ENCODE measurements around the gene EVI5. TPM values are rescaled to one million over a fixed set of nuclear protein-coding genes. Genes with fewer than 3 reads are reported as not detected.

The EVI5 gene
- total RNA-seq, 2 donors from 2014 or later, result 20.8 to 29.0 TPM

- H3K9me3 Mint-ChIP-seq, result no peaks in the 10 kb centered on the region
- no peak overlapping the region for H3K4me3 ChIP-seq (ENCODE audit: low read length)
- no peaks in the 10 kb centered on the region for H3K9me3 ChIP-seq (ENCODE audit: control insufficient read depth, low read length)
- H3K4me3 Mint-ChIP-seq, result no peak overlapping the region
- no peak overlapping the region for H3K9ac ChIP-seq (ENCODE audit: extremely low read depth, low read length, poor library complexity, severe bottlenecking)
- H3K36me3 ChIP-seq (ENCODE audit: control insufficient read depth, insufficient read depth, low read length), result no peaks in the 10 kb centered on the region
- H3K36me3 Mint-ChIP-seq (ENCODE audit: low read depth), result no peaks in the 10 kb centered on the region
- no peak overlapping the region for H3K27ac Mint-ChIP-seq
- no peak for DNase-seq
- peaks cover 10% of the 10 kb centered on the region for H3K4me1 Mint-ChIP-seq
- H3K27me3 ChIP-seq (ENCODE audit: control insufficient read depth, insufficient read depth, low read length, poor library complexity, severe bottlenecking), result no peaks in the 10 kb centered on the region
- no peaks in the 10 kb centered on the region for H3K27me3 Mint-ChIP-seq (ENCODE audit: insufficient read depth)
- TF ChIP-seq, protein P1, sequence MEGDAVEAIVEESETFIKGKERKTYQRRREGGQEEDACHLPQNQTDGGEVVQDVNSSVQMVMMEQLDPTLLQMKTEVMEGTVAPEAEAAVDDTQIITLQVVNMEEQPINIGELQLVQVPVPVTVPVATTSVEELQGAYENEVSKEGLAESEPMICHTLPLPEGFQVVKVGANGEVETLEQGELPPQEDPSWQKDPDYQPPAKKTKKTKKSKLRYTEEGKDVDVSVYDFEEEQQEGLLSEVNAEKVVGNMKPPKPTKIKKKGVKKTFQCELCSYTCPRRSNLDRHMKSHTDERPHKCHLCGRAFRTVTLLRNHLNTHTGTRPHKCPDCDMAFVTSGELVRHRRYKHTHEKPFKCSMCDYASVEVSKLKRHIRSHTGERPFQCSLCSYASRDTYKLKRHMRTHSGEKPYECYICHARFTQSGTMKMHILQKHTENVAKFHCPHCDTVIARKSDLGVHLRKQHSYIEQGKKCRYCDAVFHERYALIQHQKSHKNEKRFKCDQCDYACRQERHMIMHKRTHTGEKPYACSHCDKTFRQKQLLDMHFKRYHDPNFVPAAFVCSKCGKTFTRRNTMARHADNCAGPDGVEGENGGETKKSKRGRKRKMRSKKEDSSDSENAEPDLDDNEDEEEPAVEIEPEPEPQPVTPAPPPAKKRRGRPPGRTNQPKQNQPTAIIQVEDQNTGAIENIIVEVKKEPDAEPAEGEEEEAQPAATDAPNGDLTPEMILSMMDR (conservative IDR thresholded peaks at IDR 0.05), result no peak
- no peak overlapping the region for H3K27ac ChIP-seq (ENCODE audit: low read depth, low read length)
- H3K4me1 ChIP-seq (ENCODE audit: control insufficient read depth, insufficient read depth, low read length), result no peaks in the 10 kb centered on the region
These were observed 12.4 kb upstream of the EVI5 start for GRCh38 chr1:92797297-92797696.

- Mint-ChIP-seq H3K27me3 (ENCODE audit: insufficient read depth) (no peaks in the 10 kb centered on the region), H3K9me3 (no peaks in the 10 kb centered on the region), H3K27ac (no peak overlapping the region), H3K36me3 (ENCODE audit: low read depth) (no peaks in the 10 kb centered on the region), H3K4me3 (no peak overlapping the region), H3K4me1 (peaks cover 22% of the 10 kb centered on the region)
- H3K27ac ChIP-seq (ENCODE audit: low read depth, low read length), result no peak overlapping the region
- DNase-seq, result no peak
- no peaks in the 10 kb centered on the region for H3K36me3 ChIP-seq (ENCODE audit: control insufficient read depth, insufficient read depth, low read length)
- WGBS, 2 experiments (ENCODE audit: insufficient coverage in 1 of 2, insufficient read length in 1 of 2), result 98% methylated on average over 4 of the region's 4 CpGs; no CpG with 5 or more reads in 1 of the 2 experiments
- no peak overlapping the region for H3K4me3 ChIP-seq (ENCODE audit: low read length)
- no peaks in the 10 kb centered on the region for H3K4me1 ChIP-seq (ENCODE audit: control insufficient read depth, insufficient read depth, low read length)
- H3K9ac ChIP-seq (ENCODE audit: extremely low read depth, low read length, poor library complexity, severe bottlenecking), result no peak overlapping the region
- no peaks in the 10 kb centered on the region for H3K9me3 ChIP-seq (ENCODE audit: control insufficient read depth, low read length)
- no peaks in the 10 kb centered on the region for H3K27me3 ChIP-seq (ENCODE audit: control insufficient read depth, insufficient read depth, low read length, poor library complexity, severe bottlenecking)
- TF ChIP-seq, protein P1 (conservative IDR thresholded peaks at IDR 0.05), result no peak
These were observed 10.3 kb upstream of the EVI5 start for GRCh38 chr1:92795166-92795565.

DNA sequence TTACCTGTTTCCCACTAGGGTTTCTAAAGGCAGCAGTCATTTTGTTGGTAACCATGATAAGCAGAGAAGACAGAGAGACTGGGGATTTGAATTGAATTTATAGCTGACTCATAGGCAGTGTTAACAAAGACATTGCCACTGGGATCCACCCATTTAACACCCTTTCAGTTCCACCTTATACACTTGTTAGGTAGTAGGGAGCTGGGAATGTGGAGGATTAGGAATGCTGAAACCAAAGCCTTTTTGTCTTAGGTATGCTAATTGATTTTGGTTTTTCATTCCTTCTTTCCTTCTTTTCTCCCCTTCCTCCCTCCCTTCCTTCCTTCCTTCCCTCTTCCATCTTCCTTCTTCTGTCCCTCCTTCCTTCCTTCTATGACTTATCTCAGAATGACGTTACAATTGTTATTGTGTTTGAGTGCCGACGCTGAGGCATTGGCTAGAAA lies 7.5 kb upstream of the EVI5 start:
- peaks cover 22% of the 10 kb centered on the region for H3K4me1 Mint-ChIP-seq
- peak; percentile 55 for DNase-seq
- Histone ChIP-seq H3K9ac (ENCODE audit: extremely low read depth, low read length, poor library complexity, severe bottlenecking) (peak overlapping the region; percentile 4), H3K9me3 (ENCODE audit: control insufficient read depth, low read length) (no peaks in the 10 kb centered on the region), H3K27me3 (ENCODE audit: control insufficient read depth, insufficient read depth, low read length, poor library complexity, severe bottlenecking) (no peaks in the 10 kb centered on the region), H3K27ac (ENCODE audit: low read depth, low read length) (no peak overlapping the region), H3K4me3 (ENCODE audit: low read length) (peak overlapping the region; percentile 10), H3K36me3 (ENCODE audit: control insufficient read depth, insufficient read depth, low read length) (no peaks in the 10 kb centered on the region), H3K4me1 (ENCODE audit: control insufficient read depth, insufficient read depth, low read length) (no peaks in the 10 kb centered on the region)
- TF ChIP-seq, protein P1 (conservative IDR thresholded peaks at IDR 0.05), result no peak
- peak overlapping the region; percentile 59 for H3K27ac Mint-ChIP-seq
- no peaks in the 10 kb centered on the region for H3K9me3 Mint-ChIP-seq
- no peaks in the 10 kb centered on the region for H3K36me3 Mint-ChIP-seq (ENCODE audit: low read depth)
- peaks cover 2% of the 10 kb centered on the region for H3K27me3 Mint-ChIP-seq (ENCODE audit: insufficient read depth)
- no peak overlapping the region for H3K4me3 Mint-ChIP-seq
- WGBS, 2 experiments (ENCODE audit: insufficient coverage in 1 of 2, insufficient read length in 1 of 2), result 75% methylated on average over 3 of the region's 3 CpGs; no CpG with 5 or more reads in 1 of the 2 experiments

Data from endodermal cell (in vitro differentiated cells).